ENCODE results near the gene CFP.

The CFP gene

GRCh38 chrX:47595716-47596251 is 33.9 kb downstream of the CFP start:
- TF ChIP-seq POLR2AphosphoS5 (IDR thresholded peaks at IDR 0.05; ENCODE audit: low read depth) (no peak), CTCF (IDR thresholded peaks at IDR 0.05; ENCODE audit: insufficient read depth, low read length) (no peak), SPI1 (IDR thresholded peaks at IDR 0.05; ENCODE audit: borderline replicate concordance, low read depth) (no peak), REST (IDR thresholded peaks at IDR 0.05; ENCODE audit: insufficient replicate concordance, low read depth) (no peak), GABPA (IDR thresholded peaks at IDR 0.05; ENCODE audit: low read depth) (no peak)
- no peak for DNase-seq (ENCODE audit: low read depth in 1 of 2, low spot score in 1 of 2)
- no peaks in the 10 kb centered on the region for H3K27me3 ChIP-seq (ENCODE audit: insufficient read depth, poor library complexity, severe bottlenecking)
- no peak overlapping the region for H3K27ac ChIP-seq (replicated peaks)
- no peak overlapping the region for H3K4me3 ChIP-seq (replicated peaks; ENCODE audit: insufficient read depth, low read length)

- DNase-seq (ENCODE audit: low read depth in 1 of 2, low spot score in 1 of 2) = no peak
- no peak overlapping the region for H3K4me3 ChIP-seq (replicated peaks; ENCODE audit: insufficient read depth, low read length)
- H3K27ac ChIP-seq (replicated peaks) = no peak overlapping the region
- no peaks in the 10 kb centered on the region for H3K27me3 ChIP-seq (ENCODE audit: insufficient read depth, poor library complexity, severe bottlenecking)
- no peak for TF ChIP-seq GABPA (IDR thresholded peaks at IDR 0.05; ENCODE audit: low read depth)
Observed at GRCh38 chrX:47593522-47593921, 36.2 kb downstream of the CFP start.

- H3K4me3 ChIP-seq (replicated peaks; ENCODE audit: insufficient read depth, low read length) = no peak overlapping the region
- DNase-seq (ENCODE audit: low read depth in 1 of 2, low spot score in 1 of 2) = no peak
- no peak overlapping the region for H3K27ac ChIP-seq (replicated peaks)
- no peaks in the 10 kb centered on the region for H3K27me3 ChIP-seq (ENCODE audit: insufficient read depth, poor library complexity, severe bottlenecking)
- TF ChIP-seq SPI1 (IDR thresholded peaks at IDR 0.05; ENCODE audit: borderline replicate concordance, low read depth) (no peak), POLR2AphosphoS5 (IDR thresholded peaks at IDR 0.05; ENCODE audit: low read depth) (no peak), REST (IDR thresholded peaks at IDR 0.05; ENCODE audit: insufficient replicate concordance, low read depth) (no peak), GABPA (IDR thresholded peaks at IDR 0.05; ENCODE audit: low read depth) (no peak), CTCF (IDR thresholded peaks at IDR 0.05; ENCODE audit: insufficient read depth, low read length) (no peak)
Observed at GRCh38 chrX:47590984-47591383, 38.7 kb downstream of the CFP start.

DNA sequence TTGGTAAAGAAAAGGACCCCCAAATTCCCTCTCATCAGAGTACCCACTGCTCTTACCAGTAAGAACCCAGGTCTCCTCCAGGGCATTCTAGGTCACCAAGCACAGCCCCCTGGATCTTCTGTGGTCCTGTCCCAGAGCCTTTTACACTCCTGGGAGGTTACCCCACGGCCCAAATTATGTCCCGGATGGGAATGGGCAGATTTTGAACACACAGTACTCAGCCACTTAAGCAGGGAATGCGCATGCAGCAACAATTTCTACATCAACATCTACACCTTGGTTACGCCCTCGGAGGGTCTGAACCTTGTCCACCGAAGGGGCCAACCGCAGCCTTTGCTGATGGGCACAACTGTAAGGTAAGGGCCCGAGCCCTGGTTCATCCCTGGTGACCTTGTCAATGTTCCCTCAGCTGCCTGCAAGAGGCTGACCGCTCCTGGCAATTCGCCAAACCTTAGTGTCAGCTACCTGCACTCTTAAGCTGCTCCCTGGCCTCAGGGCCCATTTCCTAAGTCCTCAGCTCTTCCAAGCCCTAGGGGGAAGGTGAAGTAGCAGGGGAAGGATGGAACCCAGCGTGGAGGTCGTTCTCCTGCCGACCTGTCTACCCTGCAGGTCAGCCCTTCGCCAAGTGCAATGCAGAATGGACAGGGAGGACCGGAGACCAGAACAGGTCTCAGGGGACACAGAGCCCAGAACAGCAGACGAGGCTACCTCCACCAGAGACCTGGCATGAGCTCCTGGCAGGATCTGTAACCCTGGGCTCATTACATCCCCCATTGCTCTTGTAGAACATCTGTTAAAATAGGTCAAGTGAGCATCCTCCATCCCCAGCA is 41.6 kb downstream of the CFP start:
- TF ChIP-seq CTCF (IDR thresholded peaks at IDR 0.05; ENCODE audit: insufficient read depth, low read length) = no peak
- TF ChIP-seq REST (IDR thresholded peaks at IDR 0.05; ENCODE audit: insufficient replicate concordance, low read depth) = no peak
- TF ChIP-seq SPI1 (IDR thresholded peaks at IDR 0.05; ENCODE audit: borderline replicate concordance, low read depth) = no peak
- no peak for TF ChIP-seq GABPA (IDR thresholded peaks at IDR 0.05; ENCODE audit: low read depth)
- TF ChIP-seq POLR2AphosphoS5 (IDR thresholded peaks at IDR 0.05; ENCODE audit: low read depth) = no peak
- Histone ChIP-seq H3K27ac (replicated peaks) (no peak overlapping the region), H3K4me3 (replicated peaks; ENCODE audit: insufficient read depth, low read length) (no peak overlapping the region), H3K27me3 (ENCODE audit: insufficient read depth, poor library complexity, severe bottlenecking) (no peaks in the 10 kb centered on the region)
- DNase-seq (ENCODE audit: low read depth in 1 of 2, low spot score in 1 of 2) = no peak
